ENCODE results near the gene ACVR1B.

The ACVR1B gene

GRCh38 chr12:51917746-51918453 is 33.6 kb upstream of the ACVR1B start:
- no peak for DNase-seq

DNA sequence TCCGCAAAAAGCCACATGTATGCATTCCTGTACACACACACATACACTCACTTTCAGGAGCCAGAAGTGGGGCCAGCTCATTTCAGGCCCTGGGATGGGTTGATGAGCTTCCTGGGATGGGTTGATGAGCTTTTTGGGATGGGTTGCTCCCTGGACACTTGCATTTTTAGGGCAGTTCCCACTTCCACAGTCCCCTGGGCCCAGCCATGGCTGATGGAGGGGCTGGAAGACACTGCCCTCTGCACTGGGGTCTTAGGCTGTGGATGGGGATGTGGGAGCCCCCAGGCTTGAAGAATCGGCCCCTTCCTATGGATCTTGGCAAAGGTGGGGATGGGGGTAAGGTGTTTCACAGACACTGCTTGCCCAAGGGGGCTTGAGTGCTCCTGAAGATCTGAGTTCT is 31.5 kb upstream of the ACVR1B start:
- DNase-seq = no peak

- DNase-seq = no peak
Observed at GRCh38 chr12:51921017-51921725, 30.3 kb upstream of the ACVR1B start.

GRCh38 chr12:51922146-51922545 is 29.4 kb upstream of the ACVR1B start:
- no peak for DNase-seq

DNA sequence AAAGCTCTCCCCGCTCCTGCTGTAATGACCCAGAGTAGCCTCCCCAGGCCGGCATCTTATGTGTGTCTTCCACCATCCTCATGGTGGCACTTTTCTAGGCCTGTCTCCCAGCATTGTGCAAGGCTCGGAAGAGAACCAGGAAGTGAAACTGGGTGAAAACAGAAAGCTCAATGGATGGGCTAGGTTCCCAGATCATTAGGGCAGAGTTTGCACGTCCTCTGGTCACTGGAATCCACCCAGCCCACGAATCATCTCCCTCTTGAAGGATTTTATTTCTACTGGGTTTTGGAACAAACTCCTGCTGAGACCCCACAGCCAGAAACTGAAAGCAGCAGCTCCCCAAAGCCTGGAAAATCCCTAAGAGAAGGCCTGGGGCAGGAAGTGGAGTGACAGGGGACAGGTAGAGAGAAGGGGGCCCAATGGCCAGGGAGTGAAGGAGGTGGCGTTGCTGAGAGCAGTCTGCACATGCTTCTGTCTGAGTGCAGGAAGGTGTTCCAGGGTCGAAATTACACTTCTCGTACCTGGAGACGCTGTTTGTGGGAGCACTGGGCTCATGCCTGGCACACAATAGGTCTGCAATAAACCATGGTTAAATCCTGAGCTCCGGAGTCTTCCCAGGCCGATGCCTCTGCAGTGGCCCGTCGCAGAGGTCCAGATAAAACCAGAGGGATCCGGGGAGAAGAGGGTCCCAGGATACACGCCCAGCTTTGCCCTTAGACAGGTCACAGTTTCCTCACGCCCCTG is 28.6 kb upstream of the ACVR1B start:
- no peak for DNase-seq

DNA sequence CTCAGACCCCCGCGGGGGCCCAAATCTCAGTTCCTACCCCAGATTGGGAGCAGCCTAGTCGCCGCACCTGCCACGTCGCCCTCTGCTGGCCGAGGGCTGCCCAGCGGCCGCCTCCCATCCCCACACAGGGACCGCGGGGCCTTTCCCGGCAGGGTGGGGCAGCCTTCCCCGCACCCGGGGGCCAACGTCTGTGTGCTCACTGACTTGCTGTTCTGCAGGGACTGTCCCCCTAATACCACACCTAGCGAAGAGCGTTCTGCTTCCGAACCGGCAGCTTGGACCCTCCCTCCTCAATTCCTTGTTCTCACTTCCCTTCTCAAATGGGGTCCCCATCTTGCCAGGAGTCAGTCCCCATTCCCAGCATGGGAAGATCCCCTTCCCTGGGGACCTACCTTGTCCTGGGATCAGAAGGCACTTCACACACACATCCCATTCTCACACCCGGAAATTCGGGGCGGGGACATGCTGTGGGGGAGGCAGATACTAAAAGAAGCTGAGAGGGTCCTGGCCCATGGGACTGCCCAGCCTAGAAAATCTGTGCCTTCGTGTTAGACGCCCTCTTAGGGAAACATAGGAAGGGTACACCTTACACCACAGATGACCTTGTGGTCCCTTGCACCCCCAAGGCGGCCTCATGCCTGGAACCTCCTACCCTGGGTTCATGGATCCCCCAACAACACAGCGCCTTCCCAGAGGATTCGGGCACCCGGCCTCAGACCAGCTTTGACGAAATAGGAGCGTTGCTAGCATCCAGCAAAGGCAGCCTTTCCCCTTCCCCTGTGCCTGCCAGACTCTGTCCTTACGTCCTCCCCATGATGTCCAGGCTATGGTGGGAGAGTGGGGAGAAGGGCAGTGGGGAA is 27.8 kb upstream of the ACVR1B start:
- peak; percentile 52 for DNase-seq

- DNase-seq = no peak
Observed at GRCh38 chr12:51924551-51925319, 26.8 kb upstream of the ACVR1B start.

DNA sequence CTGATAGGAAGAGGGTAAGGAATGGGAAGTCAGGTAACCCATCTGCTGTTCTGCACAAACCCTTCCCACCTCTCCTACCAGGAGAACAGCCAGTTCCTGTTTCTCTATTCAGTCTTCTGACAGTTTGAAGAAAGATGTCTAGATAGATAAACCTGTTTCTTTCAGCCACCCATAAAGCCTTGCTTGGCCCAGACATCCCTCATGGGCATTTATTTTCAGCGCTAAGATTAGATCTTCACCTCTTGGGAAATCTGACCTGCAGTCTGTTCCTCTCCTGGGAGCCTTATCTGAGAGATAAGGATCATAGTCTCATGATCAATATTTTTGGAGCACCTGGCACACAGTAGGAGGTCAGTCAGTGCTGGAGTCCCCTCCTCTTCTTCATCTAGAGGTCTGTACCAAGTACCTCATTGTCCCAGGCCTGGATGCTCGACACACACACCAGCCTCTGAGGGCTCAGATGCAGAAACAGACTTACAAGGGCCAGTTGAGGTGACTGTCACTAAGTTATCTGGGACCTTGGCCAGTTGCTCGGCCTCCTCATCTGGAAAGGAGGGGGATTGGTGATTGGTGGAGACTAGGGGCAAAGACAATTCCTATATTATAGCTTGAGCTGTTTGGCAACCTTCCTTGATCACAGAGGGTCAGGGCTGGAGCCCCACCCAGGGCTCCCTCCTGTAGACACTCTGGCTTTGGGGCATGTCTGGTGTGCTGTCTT is 26.0 kb upstream of the ACVR1B start:
- DNase-seq = no peak

DNA sequence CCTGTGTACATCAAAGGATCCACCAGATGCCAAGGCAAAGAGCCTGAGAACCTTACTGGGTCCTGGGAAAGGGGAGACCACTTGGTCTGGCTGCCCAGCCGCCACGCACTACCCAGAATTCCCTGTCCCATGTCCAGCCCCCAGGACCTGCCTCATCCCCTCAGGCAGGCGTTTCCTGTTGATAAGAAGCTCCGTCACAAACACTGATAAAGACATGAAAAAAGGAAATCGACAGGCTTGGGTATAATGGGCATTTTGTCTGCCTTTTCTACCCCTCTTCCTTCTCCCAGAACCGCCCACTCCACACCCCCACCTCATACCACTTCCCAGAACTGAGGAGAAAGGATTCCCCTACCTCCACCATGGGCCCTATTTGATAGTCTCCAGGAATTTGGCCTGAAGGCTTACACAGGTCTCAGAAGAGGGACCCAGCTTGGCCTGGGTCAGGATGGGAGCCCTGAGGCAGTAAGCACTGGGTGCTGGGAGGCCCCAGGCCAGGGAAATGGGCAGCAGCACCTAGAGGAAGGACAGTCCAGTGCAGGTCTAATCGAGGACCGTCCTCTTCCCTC is 25.4 kb upstream of the ACVR1B start:
- DNase-seq = no peak

DNA sequence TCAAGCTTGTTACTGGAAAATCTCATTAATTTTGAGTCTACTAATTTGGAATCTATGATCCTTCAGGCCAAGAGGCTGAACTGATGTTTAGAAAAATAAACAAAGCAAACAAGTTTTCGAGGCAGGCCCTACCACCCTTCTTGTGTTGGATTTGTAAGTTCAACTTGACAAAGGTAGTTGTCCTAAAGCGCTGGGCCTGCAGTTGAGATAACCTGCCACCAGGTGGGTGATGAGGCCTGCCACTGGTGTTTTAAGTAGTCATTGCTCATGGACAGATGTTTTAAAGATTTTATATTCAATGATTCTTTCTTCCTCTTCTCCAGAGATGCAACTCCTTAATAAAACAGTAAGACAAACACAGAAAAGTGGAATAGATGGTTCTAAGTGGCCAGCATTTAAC is 24.8 kb upstream of the ACVR1B start:
- peak; percentile 57 for DNase-seq

- DNase-seq = no peak
Observed at GRCh38 chr12:51932218-51933076, 19.1 kb upstream of the ACVR1B start.

DNA sequence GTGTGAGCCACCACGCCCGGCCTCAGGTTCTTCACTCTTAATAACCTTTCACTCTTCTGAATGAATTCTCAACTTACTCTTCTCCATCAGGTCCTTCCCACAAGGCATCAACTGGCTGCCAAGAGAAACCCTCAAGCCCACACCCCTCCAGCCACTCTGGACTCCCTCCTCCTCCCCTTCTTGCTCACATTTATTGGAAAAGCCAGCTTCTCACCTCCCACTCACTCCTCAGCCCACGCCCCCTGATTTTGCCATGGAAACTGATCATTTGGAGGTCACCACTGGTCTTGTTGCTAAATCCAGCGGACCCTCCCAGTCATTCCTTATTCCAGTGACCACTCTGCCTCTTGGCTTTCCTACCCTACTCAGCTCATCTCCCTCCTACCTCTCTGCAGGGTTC is 17.4 kb upstream of the ACVR1B start:
- no peak for DNase-seq

DNA sequence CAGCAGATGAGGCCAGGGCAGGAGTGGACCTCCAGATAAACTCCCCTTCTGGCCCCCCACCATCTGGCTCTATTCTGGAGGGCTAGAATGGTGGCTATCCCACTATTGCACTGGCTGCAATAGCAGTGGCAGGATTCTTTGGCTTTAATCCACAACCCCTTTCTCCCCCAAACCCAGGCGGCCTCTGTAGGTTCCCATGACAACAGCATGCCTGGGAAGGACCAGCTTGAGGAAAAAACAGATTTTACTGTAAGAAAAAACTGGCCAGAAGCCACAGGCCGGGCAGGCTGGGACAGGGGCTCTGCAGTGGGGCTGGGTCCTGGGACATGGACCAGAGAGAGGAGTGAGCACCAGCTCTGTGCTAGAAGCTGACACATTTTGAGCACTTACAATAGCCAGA is 13.6 kb upstream of the ACVR1B start:
- no peak for DNase-seq

GRCh38 chr12:51938726-51939125 is 12.8 kb upstream of the ACVR1B start:
- no peak for DNase-seq

- no peak for DNase-seq
Observed at GRCh38 chr12:51941011-51941581, 10.4 kb upstream of the ACVR1B start.

DNA sequence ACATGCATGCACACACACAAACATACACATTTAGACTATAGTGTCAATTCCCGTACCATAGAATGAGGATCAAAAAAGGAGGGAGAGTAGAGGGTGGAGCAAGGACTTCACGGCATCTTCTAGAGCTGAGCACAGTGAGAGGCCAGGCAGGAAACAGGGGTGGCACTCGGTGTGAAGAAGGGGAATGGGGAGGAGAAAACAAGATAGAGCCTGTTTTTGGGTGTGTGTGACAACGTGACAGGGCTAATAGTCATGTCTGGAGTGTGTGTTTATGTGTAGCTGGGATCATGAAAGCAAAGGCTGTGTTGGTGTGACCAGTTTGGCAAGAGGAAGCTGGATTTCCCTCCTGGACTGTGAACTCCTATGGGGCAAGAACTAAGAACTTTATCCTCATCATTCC is 9.9 kb upstream of the ACVR1B start:
- no peak for DNase-seq

GRCh38 chr12:51942056-51942455 is 9.4 kb upstream of the ACVR1B start:
- no peak for DNase-seq

GRCh38 chr12:51942501-51943000 is 8.9 kb upstream of the ACVR1B start:
- no peak for DNase-seq

GRCh38 chr12:51943346-51943745 is 8.2 kb upstream of the ACVR1B start:
- DNase-seq = no peak

All from stimulated activated CD4-positive, alpha-beta T cell treated with anti-CD3 and anti-CD28 coated beads, Interleukin-1b, Interleukin-23, amount 100 ng/mL, for 48 hours (primary cell).